ENCODE measurements around the gene GPALPP1.

The GPALPP1 gene

GRCh38 chr13:45064889-45065288 lies 75.6 kb downstream of the GPALPP1 start:
- TF ChIP-seq FOXP2 (optimal IDR thresholded peaks at IDR 0.05; ENCODE audit: borderline replicate concordance, extremely low read depth, extremely low read length, insufficient read depth) (no peak), POLR2AphosphoS5 (IDR thresholded peaks at IDR 0.05; ENCODE audit: low read depth, low read length) (no peak), REST (IDR thresholded peaks at IDR 0.05; ENCODE audit: insufficient read depth in 1 of 2, low read depth in 2 of 2, low read length in 2 of 2) (no peak), SIN3A (IDR thresholded peaks at IDR 0.05; ENCODE audit: borderline replicate concordance, insufficient read depth, low read length) (no peak), TAF1 (IDR thresholded peaks at IDR 0.05; ENCODE audit: borderline replicate concordance, insufficient read depth, low read length) (no peak)

DNA sequence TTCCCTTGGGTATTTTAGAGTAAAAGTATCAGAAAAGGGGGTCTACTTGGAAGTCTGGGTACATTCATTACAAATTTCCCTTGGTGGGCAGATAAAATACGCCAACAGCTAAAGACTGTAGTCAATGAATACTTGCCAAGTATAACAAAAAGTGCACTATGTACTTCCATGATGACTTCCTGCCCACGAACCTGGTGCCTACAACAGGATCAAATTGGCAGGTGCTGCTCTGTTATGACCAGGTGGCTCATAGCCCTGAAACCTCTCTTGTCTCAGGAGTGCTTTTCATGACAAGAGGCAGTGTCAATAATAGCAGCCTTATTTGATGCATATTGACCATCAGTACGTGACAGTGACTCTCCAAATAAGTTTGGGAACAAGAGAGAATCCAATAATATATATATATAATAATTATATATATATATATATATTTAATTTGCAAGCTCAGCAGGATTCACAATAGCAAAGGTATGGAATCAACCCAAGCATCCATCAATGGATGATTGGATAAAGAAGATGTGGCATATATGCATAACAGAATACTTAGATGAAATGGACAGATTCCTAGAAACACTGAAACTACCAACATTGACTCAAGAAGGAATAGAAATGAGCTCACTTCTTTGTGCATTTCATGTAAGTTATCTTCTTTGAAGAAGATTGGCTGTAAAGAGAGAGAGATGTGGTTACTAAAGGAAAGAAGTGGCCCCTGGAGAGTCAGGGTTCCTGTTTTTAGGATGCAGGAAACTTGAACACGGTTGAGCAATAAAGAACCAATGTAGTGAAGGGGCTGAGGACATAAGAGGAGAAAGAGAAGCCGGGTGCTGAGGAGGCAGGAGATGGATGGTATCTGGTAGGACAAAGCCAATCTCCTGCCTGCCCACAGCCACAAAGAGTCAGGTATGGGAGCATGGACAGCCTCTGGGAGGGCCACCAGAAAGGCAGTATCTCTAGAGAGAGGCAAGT lies 79.0 kb downstream of the GPALPP1 start:
- TF ChIP-seq SIN3A (IDR thresholded peaks at IDR 0.05; ENCODE audit: borderline replicate concordance, insufficient read depth, low read length) (no peak), FOXP2 (optimal IDR thresholded peaks at IDR 0.05; ENCODE audit: borderline replicate concordance, extremely low read depth, extremely low read length, insufficient read depth) (no peak), TAF1 (IDR thresholded peaks at IDR 0.05; ENCODE audit: borderline replicate concordance, insufficient read depth, low read length) (no peak), REST (IDR thresholded peaks at IDR 0.05; ENCODE audit: insufficient read depth in 1 of 2, low read depth in 2 of 2, low read length in 2 of 2) (no peak), POLR2AphosphoS5 (IDR thresholded peaks at IDR 0.05; ENCODE audit: low read depth, low read length) (no peak)

GRCh38 chr13:45073809-45074208 lies 84.5 kb downstream of the GPALPP1 start:
- TF ChIP-seq POLR2AphosphoS5 (IDR thresholded peaks at IDR 0.05; ENCODE audit: low read depth, low read length): no peak
- no peak for TF ChIP-seq REST (IDR thresholded peaks at IDR 0.05; ENCODE audit: insufficient read depth in 1 of 2, low read depth in 2 of 2, low read length in 2 of 2)
- no peak for TF ChIP-seq FOXP2 (optimal IDR thresholded peaks at IDR 0.05; ENCODE audit: borderline replicate concordance, extremely low read depth, extremely low read length, insufficient read depth)
- no peak for TF ChIP-seq SIN3A (IDR thresholded peaks at IDR 0.05; ENCODE audit: borderline replicate concordance, insufficient read depth, low read length)
- no peak for TF ChIP-seq TAF1 (IDR thresholded peaks at IDR 0.05; ENCODE audit: borderline replicate concordance, insufficient read depth, low read length)

GRCh38 chr13:45074721-45075120 lies 85.4 kb downstream of the GPALPP1 start:
- TF ChIP-seq POLR2AphosphoS5 (IDR thresholded peaks at IDR 0.05; ENCODE audit: low read depth, low read length) (no peak), SIN3A (IDR thresholded peaks at IDR 0.05; ENCODE audit: borderline replicate concordance, insufficient read depth, low read length) (no peak)

- TF ChIP-seq REST (IDR thresholded peaks at IDR 0.05; ENCODE audit: insufficient read depth in 1 of 2, low read depth in 2 of 2, low read length in 2 of 2) (no peak), POLR2AphosphoS5 (IDR thresholded peaks at IDR 0.05; ENCODE audit: low read depth, low read length) (no peak)
Measured at GRCh38 chr13:45078003-45078402, 88.7 kb downstream of the GPALPP1 start.
